Stimulated activated CD8-positive, alpha-beta memory T cell treated with anti-CD3 and anti-CD28 coated beads, Interleukin-15, amount 100 ng/mL, for 4 hours (primary cell): ENCODE data around the gene ZSWIM3.
"Not testable (repeated sequence)": the region's sequence is repeated elsewhere in the genome, so short reads cannot be mapped to it uniquely, and the experiment has no call there.

Experiments used
- DNase-seq, 2 donors: peaks; one replicate each; pipeline ENCODE4 v3.0.0-alpha.2; 2020; ENCODE audit warnings: low read depth in 2 of 2

Gene ZSWIM3

GRCh38 chr20:45860560-45861220 is 3.3 kb downstream of the ZSWIM3 start:
- DNase-seq: no peak

DNA sequence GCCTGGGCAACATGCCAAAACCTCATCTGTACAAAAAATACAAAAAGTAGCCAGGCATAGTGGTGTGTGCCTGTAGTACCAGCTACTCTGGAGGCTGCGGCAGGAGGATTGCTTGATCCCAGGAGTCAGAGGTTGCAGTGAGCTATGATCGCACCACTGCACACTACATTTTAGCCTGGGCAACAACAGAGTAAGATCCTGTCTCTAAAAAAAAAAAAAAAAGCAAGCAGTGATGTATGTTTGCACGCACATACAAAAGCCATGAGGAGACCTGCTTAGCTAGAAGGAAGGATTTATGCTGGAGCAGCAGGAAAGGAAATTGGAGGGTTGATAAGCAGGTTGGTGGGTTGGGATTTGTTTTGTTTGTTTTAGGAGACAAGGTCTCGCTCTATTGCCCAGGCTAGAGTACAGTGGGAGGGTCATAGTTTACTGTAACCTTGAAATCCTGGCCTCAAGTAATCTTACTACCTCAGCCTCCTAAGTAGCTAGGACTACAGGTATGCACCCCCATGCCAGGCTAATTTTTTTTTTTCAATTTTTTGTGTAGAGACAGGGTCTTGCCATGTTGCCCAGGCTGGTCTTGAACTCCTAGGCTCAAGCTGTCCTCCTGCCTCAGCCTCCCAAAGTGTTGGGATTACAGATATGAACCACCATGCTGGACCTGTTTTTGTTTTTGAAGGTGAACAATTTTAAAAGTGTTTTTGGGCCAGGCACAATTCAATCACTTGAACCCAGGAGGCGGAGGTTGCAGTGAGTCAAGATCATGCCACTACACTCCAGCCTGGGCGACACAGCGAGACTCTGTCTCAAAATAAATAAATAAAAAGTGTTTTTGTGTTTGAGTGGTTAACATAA is 4.0 kb downstream of the ZSWIM3 start:
- DNase-seq: no peak

DNA sequence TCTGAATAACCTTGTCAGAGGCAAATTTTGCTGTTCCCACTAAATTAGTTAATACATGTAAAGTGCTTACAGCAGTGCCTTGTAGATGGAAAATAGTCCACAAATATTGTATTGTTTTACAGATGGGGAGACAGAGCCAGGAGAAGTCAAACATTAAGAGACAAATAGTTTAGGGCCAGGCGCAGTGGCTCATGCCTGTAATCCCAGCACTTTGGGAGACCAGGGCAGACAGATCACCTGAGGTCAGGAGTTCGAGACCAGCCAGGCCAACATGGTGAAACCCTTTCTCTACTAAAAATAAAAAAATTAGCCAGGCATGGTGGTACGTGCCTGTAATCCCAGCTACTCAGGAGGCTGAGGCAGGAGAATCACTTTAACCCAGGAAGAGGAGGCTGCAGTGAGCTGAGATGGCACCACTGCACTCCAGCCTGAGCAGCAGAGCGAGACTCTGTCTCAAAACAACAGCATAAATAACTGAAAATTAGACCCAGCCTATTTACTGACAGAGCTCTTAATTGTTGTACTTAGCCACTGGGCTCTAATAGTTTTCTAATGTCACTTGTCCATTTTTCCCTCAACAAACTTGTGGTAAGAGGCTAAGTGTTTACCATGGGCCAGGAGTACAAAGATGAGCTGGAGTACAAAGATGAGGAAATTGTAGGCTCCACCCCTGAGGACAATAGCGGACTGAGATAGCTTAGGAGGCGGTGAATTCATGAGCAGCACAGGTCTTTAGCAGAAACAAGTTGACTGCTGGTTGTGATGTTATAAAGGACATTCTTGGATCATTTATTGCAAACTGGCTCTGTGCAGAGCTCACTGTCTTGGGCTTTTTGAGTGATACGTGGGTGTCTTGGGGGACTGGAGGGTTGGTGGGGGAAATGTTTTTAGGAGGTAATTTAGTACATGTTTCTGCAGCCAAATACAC is 6.4 kb downstream of the ZSWIM3 start:
- no peak for DNase-seq

DNA sequence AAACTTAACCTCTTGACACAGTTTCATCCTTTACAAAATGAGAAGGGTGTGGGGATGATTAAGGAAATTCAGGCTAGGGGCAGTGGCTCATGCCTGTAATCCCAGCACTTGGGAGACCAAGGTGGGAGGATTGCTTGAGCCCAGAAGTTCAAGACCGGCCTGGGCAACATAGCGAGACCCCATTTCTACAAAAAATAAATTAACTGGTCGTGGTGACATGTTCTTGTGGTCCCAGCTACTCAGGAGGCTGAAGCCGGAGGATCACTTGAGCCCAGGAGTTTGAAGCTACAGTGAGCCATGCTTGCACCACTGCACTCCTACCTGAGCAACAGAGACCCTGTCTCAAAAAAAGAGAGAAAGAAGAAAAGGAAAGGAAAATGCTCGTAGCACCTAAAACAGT is 9.0 kb downstream of the ZSWIM3 start:
- DNase-seq: no peak

DNA sequence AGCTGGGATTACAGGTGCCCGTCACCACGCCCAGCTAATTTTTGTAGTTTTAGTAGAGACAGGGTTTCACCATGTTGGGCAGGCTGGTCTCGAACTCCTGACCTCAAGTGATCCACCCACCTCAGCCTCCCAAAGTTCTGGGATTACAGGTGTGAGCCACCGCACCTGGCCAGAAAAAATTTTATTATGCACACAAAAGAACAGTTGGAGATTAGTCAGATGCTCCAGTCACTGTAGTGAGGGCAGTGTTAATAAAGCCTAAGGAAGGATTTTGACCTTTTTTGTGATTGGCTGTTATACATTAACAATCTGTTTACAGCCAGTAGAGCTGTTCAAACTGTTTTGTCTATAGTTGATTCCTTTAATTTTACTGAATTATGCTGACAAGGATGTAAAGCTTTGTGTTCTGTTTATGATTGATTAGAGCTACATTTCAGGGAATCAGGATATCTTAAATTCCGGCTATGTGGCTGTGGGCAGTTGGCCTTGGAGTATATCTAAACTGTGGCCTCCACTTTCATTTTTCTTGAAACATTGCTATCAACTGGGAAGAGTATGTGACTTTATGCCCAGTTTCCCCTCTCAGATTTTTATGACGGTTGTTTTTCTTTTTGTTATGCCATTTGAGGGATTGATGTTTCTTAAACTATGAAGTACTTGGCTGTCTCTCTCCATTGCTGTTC is 9.9 kb downstream of the ZSWIM3 start:
- DNase-seq: no peak

DNA sequence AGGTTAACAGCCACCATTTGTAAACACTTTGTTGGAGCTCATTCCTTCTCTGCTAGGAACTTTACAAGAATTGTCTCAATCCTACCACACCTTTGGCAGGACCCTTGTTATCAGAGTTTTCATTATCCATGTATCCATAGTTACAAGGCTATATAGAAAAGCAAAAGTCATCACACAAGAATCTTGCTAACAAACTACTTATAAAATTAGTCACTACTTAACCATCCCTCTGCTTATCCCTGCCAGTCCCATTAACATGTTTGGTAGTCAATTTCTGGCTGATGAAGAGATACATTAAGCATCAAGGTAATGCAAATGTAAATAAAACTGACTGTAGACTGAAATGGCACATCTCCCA is 10.4 kb downstream of the ZSWIM3 start:
- no peak for DNase-seq

DNA sequence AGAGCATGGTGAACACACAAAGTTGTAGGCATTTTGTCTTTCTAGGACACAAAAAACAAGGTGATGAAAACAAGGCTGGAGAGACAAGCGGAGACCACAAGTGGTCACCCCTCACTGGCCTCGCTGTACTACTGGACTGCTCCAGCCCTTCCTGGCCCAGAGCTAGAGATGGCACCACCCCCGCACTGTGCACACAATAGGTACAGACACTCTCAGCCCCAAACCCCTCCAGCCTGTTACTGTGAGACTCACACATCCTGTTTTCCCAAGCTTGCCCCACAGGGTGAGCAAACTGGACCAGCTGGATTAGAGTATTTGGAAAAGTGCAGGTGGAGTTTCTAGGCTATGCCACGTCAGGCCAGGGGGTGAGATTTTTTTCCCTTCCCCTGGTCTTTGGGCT is 15.2 kb downstream of the ZSWIM3 start:
- no peak for DNase-seq

GRCh38 chr20:45873409-45874103 is 16.1 kb downstream of the ZSWIM3 start:
- no peak for DNase-seq

- DNase-seq: not testable (repeated sequence)
Observed at GRCh38 chr20:45874104-45874481, 16.7 kb downstream of the ZSWIM3 start.

DNA sequence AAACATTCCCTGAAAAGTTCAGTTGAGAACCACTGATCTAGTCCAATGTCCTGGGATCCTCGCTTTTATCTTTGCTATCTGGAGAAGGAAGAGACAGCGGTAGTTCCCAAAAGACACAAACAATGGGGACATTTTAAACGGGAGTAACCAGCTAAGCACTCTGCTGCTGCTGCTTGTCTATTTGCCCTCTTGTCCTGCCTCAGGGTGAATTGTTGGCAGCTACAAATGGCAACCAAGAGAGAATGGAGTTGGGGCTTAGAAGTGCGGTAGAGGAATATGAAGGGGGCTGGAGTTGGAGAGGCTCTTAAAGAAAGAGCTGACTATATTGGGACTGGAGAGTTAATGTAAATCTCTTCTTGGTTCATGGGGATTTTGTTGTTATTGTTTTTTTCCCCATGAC is 17.2 kb downstream of the ZSWIM3 start:
- no peak for DNase-seq

DNA sequence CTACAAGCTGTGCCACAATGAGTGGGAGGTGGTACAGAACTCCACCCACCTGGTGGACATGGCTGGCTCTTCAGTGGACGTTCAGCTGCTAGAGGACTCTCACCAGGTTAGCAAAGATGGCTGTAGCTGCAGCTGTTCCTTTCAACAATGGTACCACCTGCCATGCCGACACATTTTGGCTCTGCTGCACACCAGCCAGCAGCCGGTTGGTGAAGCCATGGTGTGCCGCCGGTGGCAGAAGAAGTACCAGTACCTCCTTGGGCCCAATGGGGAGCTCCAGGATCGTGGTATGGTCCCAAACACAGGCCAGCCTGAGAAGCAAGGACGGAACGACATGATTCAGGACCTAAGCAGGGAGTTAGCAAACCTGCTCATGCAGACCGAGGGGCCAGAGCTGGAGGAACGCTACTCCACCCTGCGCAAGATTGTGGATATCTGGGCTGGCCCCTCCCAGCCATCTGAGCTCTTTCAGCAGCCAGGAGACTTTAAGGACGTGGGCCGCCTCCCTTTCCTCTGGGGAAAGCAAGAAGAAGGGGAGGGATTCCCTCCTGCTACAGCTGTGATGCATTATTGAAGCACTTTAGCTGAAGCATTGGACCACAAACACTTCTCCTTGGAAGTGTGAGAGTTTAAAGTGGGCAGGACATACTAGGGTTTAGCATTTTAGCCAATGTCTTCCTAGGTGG is 20.8 kb downstream of the ZSWIM3 start:
- no peak for DNase-seq

GRCh38 chr20:45880988-45881788 is 23.8 kb downstream of the ZSWIM3 start, which contains the start of gene ZSWIM1:
Gene ZSWIM1 (plus strand): TSS chr20:45881227. CDS start chr20:45882593, 1,366 bp downstream.
- DNase-seq: peak; percentile 89 to 98

GRCh38 chr20:45882469-45883099 is 25.2 kb downstream of the ZSWIM3 start:
- no peak for DNase-seq

GRCh38 chr20:45883100-45883469 is 25.7 kb downstream of the ZSWIM3 start:
- no peak for DNase-seq

GRCh38 chr20:45886590-45887345 is 29.4 kb downstream of the ZSWIM3 start:
- no peak for DNase-seq

GRCh38 chr20:45887346-45887715 is 29.9 kb downstream of the ZSWIM3 start, which contains the start of gene SPATA25:
Gene SPATA25 (minus strand): TSS chr20:45887622. CDS start chr20:45887590, 32 bp downstream.
- DNase-seq: no peak

DNA sequence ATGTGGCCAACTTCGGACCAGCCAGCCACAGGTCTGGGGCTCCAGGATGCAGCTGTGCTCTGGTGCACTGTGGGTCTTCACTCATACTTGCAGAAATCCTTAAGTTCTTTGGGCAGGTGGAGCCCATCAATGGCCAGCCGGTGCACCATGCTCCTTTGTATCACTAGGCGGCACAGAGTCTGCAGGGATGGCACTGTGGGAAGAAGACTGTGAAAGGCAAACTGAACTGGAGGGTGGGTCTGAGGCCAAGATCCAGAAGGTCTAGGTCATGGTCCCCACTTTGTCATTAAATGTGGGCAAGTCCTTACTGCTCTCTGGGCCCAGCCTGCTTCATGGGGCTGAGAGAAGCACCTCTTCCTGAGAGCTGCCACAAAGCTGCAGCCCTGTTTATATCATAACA is 31.3 kb downstream of the ZSWIM3 start:
- no peak for DNase-seq
